ENCODE results near the gene MPST.

The MPST gene

DNA sequence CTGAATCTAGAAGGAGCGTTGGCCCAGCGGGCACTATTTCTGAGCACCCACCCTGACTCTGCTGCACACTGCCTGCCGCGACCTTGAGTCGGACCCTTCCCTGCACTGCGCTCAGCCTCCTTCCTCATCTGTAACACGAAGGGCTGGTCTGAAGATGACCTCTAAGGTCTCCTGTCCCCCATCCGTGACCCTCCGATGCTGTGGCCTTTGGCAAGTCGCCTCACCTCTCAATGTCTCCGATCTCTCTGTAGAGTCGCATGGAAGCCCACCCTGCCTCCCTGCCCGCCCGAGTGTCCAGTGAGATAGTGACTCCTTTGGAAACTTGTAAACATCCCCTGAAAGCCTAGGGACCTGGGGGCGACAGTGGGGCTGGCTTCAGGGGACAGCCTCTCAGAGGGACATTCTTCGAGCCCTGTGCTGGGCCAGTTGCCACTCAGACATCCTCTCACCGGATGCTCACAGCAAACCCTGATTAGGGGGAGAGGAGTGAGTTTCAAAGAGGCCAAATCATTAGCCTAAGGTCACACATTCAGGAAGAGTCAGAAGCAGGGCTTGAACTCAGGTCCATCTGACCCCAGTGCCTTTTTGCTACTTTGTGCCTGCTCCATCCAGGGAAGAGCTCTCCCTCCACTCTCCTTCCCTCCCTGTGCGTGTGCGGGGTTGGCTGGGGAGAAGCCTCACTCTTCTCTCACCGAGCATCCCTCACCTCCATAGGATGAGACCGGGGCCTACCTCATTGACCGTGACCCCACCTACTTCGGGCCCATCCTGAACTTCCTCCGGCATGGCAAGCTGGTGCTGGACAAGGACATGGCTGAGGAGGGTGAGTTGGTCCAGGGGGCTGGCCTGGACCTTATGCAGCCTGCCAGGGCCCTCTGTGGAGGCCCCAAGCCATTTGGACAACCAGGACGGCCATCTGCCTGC lies 33.1 kb downstream of the MPST start:
- Histone ChIP-seq H3K4me3 (ENCODE audit: low read length) (peak overlapping the region; percentile 84), H3K27me3 (ENCODE audit: low read depth, low read length) (no peaks in the 10 kb centered on the region; the same call in 1 of the 2 replicates), H3K9ac (ENCODE audit: low read length) (peak overlapping the region; percentile 58; the same call in 1 of the 2 replicates), H2AFZ (ENCODE audit: low read depth, low read length) (no peak overlapping the region), H3K27ac (ENCODE audit: low read length) (no peak overlapping the region), H3K36me3 (replicated peaks; ENCODE audit: low read depth, low read length) (no peaks in the 10 kb centered on the region), H4K20me1 (ENCODE audit: insufficient read depth, low read length) (no peaks in the 10 kb centered on the region), H3K4me1 (ENCODE audit: low read length) (peaks cover 6% of the 10 kb centered on the region), H3K9me3 (ENCODE audit: insufficient read depth, low read length) (no peaks in the 10 kb centered on the region), H3K79me2 (ENCODE audit: low read length) (no peaks in the 10 kb centered on the region), H3K4me2 (ENCODE audit: low read length) (peak overlapping the region; percentile 97)
- no peak for TF ChIP-seq CTCF (IDR thresholded peaks at IDR 0.05; ENCODE audit: low read depth, low read length)
- no peak for TF ChIP-seq EZH2phosphoT487 (IDR thresholded peaks at IDR 0.05; ENCODE audit: low read depth)

DNA sequence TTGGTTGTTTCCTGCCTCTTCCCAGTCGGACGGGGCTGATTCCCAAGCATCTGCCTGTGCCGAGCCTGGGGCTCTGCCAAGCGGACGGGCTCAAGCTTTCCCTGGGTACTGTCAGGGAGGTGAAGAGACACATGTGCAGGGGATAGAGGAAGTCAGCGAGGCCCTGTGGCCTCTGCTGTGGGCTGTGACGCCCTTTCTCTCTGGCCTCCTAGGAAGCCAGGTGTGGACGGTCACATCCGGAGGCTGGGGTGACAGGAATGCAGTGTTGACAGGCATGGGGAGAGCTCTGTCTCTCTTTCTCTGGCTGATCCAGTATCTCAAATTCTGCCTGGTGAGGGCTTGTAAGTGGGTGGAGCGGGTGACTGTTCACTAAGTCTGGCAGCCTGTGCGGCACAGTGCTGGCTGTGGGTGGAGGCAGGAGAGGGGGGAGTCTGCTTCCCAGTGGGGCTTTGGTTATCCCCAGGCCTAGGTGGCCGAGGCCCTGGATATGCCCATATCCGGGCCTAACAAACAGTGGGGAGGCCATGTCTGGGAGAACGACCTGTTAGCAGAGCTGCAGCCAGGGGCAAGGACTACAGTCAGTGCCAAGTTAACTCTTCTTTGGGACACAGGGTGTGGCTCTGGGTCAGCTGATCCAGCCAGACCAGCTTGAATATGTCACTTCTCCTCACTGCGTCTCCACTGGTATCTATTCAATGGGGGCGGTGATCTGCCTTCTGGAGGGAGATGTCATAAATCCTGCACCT lies 33.9 kb downstream of the MPST start:
- Histone ChIP-seq H4K20me1 (ENCODE audit: insufficient read depth, low read length) (no peaks in the 10 kb centered on the region), H3K9me3 (ENCODE audit: insufficient read depth, low read length) (no peaks in the 10 kb centered on the region), H2AFZ (ENCODE audit: low read depth, low read length) (no peak overlapping the region), H3K9ac (ENCODE audit: low read length) (no peak overlapping the region), H3K4me2 (ENCODE audit: low read length) (no peak overlapping the region), H3K36me3 (replicated peaks; ENCODE audit: low read depth, low read length) (no peaks in the 10 kb centered on the region), H3K4me1 (ENCODE audit: low read length) (peaks cover 6% of the 10 kb centered on the region), H3K27ac (ENCODE audit: low read length) (no peak overlapping the region), H3K79me2 (ENCODE audit: low read length) (no peaks in the 10 kb centered on the region), H3K4me3 (ENCODE audit: low read length) (no peak overlapping the region), H3K27me3 (ENCODE audit: low read depth, low read length) (no peaks in the 10 kb centered on the region; the same call in 1 of the 2 replicates)
- TF ChIP-seq EZH2phosphoT487 (IDR thresholded peaks at IDR 0.05; ENCODE audit: low read depth) (no peak), CTCF (IDR thresholded peaks at IDR 0.05; ENCODE audit: low read depth, low read length) (no peak)

GRCh38 chr22:37054056-37054395 lies 34.5 kb downstream of the MPST start:
- no peak for TF ChIP-seq EZH2phosphoT487 (IDR thresholded peaks at IDR 0.05; ENCODE audit: low read depth)
- TF ChIP-seq CTCF (IDR thresholded peaks at IDR 0.05; ENCODE audit: low read depth, low read length): no peak
- Histone ChIP-seq H3K4me2 (ENCODE audit: low read length) (no peak overlapping the region), H3K4me3 (ENCODE audit: low read length) (no peak overlapping the region)

More at GRCh38 chr22:37054056-37054395, 34.5 kb downstream of the MPST start:
- Histone ChIP-seq H3K9me3 (ENCODE audit: insufficient read depth, low read length) (no peaks in the 10 kb centered on the region), H3K36me3 (replicated peaks; ENCODE audit: low read depth, low read length) (no peaks in the 10 kb centered on the region), H2AFZ (ENCODE audit: low read depth, low read length) (no peak overlapping the region), H3K27me3 (ENCODE audit: low read depth, low read length) (no peaks in the 10 kb centered on the region; the same call in 1 of the 2 replicates), H3K79me2 (ENCODE audit: low read length) (no peaks in the 10 kb centered on the region), H3K9ac (ENCODE audit: low read length) (no peak overlapping the region), H4K20me1 (ENCODE audit: insufficient read depth, low read length) (no peaks in the 10 kb centered on the region), H3K27ac (ENCODE audit: low read length) (no peak overlapping the region), H3K4me1 (ENCODE audit: low read length) (peaks cover 6% of the 10 kb centered on the region)

Data from OCI-LY3 (cell line).